SK-N-SH treated with all-trans-retinoic acid at 6 μM for 48 hours (cell line): ENCODE data around the gene NTF3.

Source experiments
- GLIS3 ChIP-seq: fragments of 250-450 bp; sonication (Bioruptor Pico); IDR thresholded peaks from 2 replicates; pipeline ENCODE4 v1.5.0; 2020; ENCODE audit warnings: mild to moderate bottlenecking, moderate library complexity
- PATZ1 ChIP-seq: fragments of 250-450 bp; sonication (Bioruptor Pico); IDR thresholded peaks from 2 replicates; pipeline ENCODE4 v1.8.0; 2020; ENCODE audit warnings: mild to moderate bottlenecking, moderate library complexity, borderline replicate concordance

GRCh38 chr12:5464096-5464495 is 32.2 kb downstream of the NTF3 start:
- TF ChIP-seq GLIS3 (CRISPR knock-in tag) (no peak), PATZ1 (CRISPR knock-in tag) (no peak)
